Inflammatory macrophage (primary cell): Measurements from ENCODE around the gene DLG3.
A peak's percentile ranks its signal among the peaks of the same experiment; 100 is the strongest.

Experiments used
- DNase-seq, 2 donors: peaks; one replicate each; pipeline ENCODE4 v3.0.0-alpha.2; 2020 to 2022

DLG3 gene

DNA sequence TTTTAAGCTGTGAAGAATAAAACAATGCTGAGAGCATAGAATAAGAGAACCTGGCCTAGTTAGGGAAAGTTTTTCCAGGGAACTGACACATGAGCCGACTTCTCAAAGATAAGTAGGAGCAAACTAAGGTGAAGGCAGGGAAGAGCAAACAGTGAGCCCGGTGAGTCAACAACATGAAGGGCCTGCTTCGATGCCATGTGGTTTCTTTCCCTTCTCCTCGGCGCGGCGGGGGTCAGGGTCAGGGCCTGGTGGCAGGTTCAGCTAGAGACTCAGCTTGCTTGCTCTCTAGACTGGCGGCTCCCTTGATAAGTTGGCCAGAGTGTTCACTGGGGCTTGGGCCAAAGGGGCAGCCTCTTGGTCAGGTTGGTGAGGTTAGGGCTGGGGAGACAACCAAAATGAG lies 81.1 kb downstream of the DLG3 start:
- no peak for DNase-seq

- DNase-seq = no peak
Observed at GRCh38 chrX:70527053-70527452, 82.4 kb downstream of the DLG3 start.

- DNase-seq = no peak
Observed at GRCh38 chrX:70527610-70528345, 83.1 kb downstream of the DLG3 start.

DNA sequence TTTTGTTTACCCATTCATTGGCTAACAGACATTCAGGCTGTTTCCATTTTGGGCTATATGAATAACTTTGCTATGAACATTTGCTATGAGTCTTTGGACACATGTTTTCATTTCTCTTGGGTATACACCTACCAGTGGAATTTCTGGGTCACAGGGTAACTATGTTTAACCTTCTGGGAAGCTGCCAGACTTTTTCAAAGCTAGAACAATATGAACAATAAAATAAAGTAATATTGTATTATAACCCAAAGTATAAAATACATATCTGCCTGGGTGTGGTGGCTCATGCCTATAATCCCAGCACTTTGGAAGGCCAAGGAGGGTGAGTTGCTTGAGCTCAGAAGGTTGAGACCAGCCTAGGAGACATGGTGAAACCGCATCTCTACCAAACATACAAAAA lies 90.6 kb downstream of the DLG3 start:
- no peak for DNase-seq

- DNase-seq = peak; percentile 25 to 36
Observed at GRCh38 chrX:70549429-70549828, 104.8 kb downstream of the DLG3 start.

- no peak for DNase-seq
Observed at GRCh38 chrX:70552130-70552704, 107.6 kb downstream of the DLG3 start.

DNA sequence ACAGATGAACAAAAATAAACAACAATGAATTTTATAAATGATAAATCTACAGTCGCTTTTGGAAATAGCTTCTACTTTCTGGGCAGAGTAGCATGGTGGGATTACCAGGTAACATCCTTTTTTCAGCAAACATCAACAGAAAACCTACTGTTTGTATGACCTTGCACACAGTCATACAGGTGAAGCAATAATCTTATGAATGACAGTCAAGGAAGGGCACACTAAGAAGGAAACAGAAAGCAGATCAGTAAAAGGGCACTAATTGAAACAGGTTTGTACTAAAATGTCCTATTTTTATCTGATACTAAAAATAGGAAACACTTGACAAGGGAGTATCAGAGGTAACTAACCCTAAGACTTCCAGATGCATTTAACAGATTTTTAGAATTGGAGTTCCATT lies 108.9 kb downstream of the DLG3 start:
- no peak for DNase-seq

GRCh38 chrX:70554081-70554480 lies 109.4 kb downstream of the DLG3 start:
- peak in 1 of 2 donors; percentile 11 for DNase-seq

GRCh38 chrX:70554523-70554922 lies 109.9 kb downstream of the DLG3 start:
- DNase-seq = no peak

GRCh38 chrX:70554948-70555347 lies 110.3 kb downstream of the DLG3 start:
- no peak for DNase-seq
